T-cell (primary cell): ENCODE data around the gene MFN2. TPM values are rescaled to one million over a fixed set of nuclear protein-coding genes. Genes with fewer than 3 reads are reported as not detected.
"Not testable (repeated sequence)": the region's sequence is repeated elsewhere in the genome, so short reads cannot be mapped to it uniquely, and the experiment has no call there.

Source experiments
- ATAC-seq, 4 experiments: fragments of 200-7000 bp in 3 of 4; fragments of 150-1000 bp in 1 of 4; cut with Tn5 transposase; replicated peaks in 1 of 4; 1 replicate in 3 of 4; 2 replicates in 1 of 4; pipeline ENCODE4 v1.10.0; 2021; ENCODE audit warnings: moderate library complexity in 3 of 4, mild to moderate bottlenecking in 2 of 4, moderate number of reproducible peaks in 1 of 4
- CTCF ChIA-PET, 2 donors: fragments of 300-600 bp; sonication (Branson Sonifier 250); formaldehyde crosslinking; loops; one replicate each; lab custom pipeline; 2022; ENCODE audit warnings: antibody characterized with exemption in 2 of 2; lab: Charles Lee
- POLR2A ChIA-PET, 2 donors: fragments of 300-600 bp; sonication (Branson Sonifier 250); formaldehyde crosslinking; loops; one replicate each; lab custom pipeline; 2022; ENCODE audit warnings: antibody characterized with exemption in 2 of 2; lab: Charles Lee
- DNase-seq, 35 experiments: peaks; one replicate each; pipeline versions ENCODE4 v3.0.0 to v3.0.0-alpha.2; 2013 to 2023
- H3K27ac ChIP-seq: one replicate; pipeline ENCODE4 v1.5.1; 2013; ENCODE audit warnings: low read length
- H3K27me3 ChIP-seq, 2 experiments: replicated peaks in 1 of 2; 1 replicate in 1 of 2; 2 replicates in 1 of 2; pipeline versions ENCODE4 v1.6.1 to v1.7.0; 2013; ENCODE audit warnings: low read length in 1 of 2, mixed read lengths in 1 of 2; ENCODE audit not compliant: control insufficient read depth in 2 of 2, insufficient read depth in 2 of 2; ENCODE audit errors: extremely low read depth in 1 of 2
- H3K36me3 ChIP-seq, 2 donors: 1 replicate in 1 of 2; 2 replicates in 1 of 2; pipeline versions ENCODE4 v1.6.1 to v1.7.0; 2013; ENCODE audit warnings: low read length in 1 of 2; ENCODE audit not compliant: control insufficient read depth in 2 of 2, insufficient read depth in 1 of 2; ENCODE audit errors: extremely low read depth in 1 of 2
- H3K4me1 ChIP-seq, 2 experiments: 1 replicate in 1 of 2; 2 replicates in 1 of 2; pipeline versions ENCODE4 v1.6.1 to v1.7.0; 2013; ENCODE audit warnings: low read length in 2 of 2, mixed read lengths in 1 of 2; ENCODE audit not compliant: insufficient read depth in 2 of 2, control insufficient read depth in 1 of 2; ENCODE audit errors: extremely low read depth in 1 of 2
- H3K4me3 ChIP-seq, 2 donors: 1 replicate in 1 of 2; 2 replicates in 1 of 2; pipeline versions ENCODE4 v1.5.1 to v1.7.0; 2013; ENCODE audit warnings: mild to moderate bottlenecking in 2 of 2, low read length in 1 of 2, moderate library complexity in 1 of 2; ENCODE audit not compliant: control insufficient read depth in 1 of 2; ENCODE audit errors: extremely low read depth in 1 of 2
- H3K9me3 ChIP-seq: 2 replicates; pipeline ENCODE4 v1.7.0; 2013
- H3K27ac Mint-ChIP-seq, 2 donors: one replicate each; pipeline ENCODE4 v1.8.0; 2020 to 2021; ENCODE audit warnings: mild to moderate bottlenecking in 2 of 2, mixed read lengths in 2 of 2
- H3K27me3 Mint-ChIP-seq, 2 donors: one replicate each; pipeline ENCODE4 v1.8.0; 2021 to 2022; ENCODE audit warnings: mixed read lengths in 2 of 2
- H3K36me3 Mint-ChIP-seq: one replicate; pipeline ENCODE4 v1.8.0; 2021; ENCODE audit warnings: mixed read lengths
- H3K4me1 Mint-ChIP-seq, 3 donors: one replicate each; pipeline ENCODE4 v1.8.0; 2020 to 2022; ENCODE audit warnings: mixed read lengths in 3 of 3, mild to moderate bottlenecking in 1 of 3
- H3K4me3 Mint-ChIP-seq, 3 donors: one replicate each; pipeline ENCODE4 v1.8.0; 2020 to 2022; ENCODE audit warnings: mild to moderate bottlenecking in 3 of 3, mixed read lengths in 3 of 3, moderate library complexity in 3 of 3
- H3K9me3 Mint-ChIP-seq, 3 donors: one replicate each; pipeline ENCODE4 v1.8.0; 2020 to 2022; ENCODE audit warnings: mixed read lengths in 3 of 3
- WGBS: methylation state at CpG from one replicate; pipeline ENCODE4 v1.1.5; 2013; ENCODE audit warnings: missing lambda C conversion rate; ENCODE audit not compliant: insufficient coverage; 5-methylcytosine and 5-hydroxymethylcytosine counted together
- total RNA-seq, 35 experiments: library from RNA in 6 of 35; stranded (reverse) in 6 of 35; fragments of 120-200 nt in 1 of 35; gene quantifications; one replicate each; pipeline versions ENCODE4 v1.2.1 to v1.2.4 and lab custom pipeline; 2013 to 2026

The MFN2 gene
- total RNA-seq, 5 donors from 2014 or later (not counting 1 experiment from before 2014, with no cell fraction given), result 38.0 to 47.0 (median 40.7) TPM

- H3K27ac Mint-ChIP-seq, result no peak overlapping the region
Measured at GRCh38 chr1:12032161-12032621, 51.9 kb downstream of the MFN2 start.

GRCh38 chr1:12033441-12033840 lies 53.2 kb downstream of the MFN2 start:
- H3K27ac ChIP-seq, ATAC-seq, H3K9me3 Mint-ChIP-seq, H3K4me3 ChIP-seq, DNase-seq, CTCF ChIA-PET, H3K9me3 ChIP-seq, H3K4me3 Mint-ChIP-seq, H3K27ac Mint-ChIP-seq, POLR2A ChIA-PET, H3K4me1 ChIP-seq, H3K36me3 Mint-ChIP-seq, H3K4me1 Mint-ChIP-seq, H3K27me3 ChIP-seq, H3K27me3 Mint-ChIP-seq: not testable (repeated sequence)
- peaks cover 16 to 25% of the 10 kb centered on the region in 2 donors for H3K36me3 ChIP-seq
- 90% methylated on average over 2 of the region's 5 CpGs for WGBS

More at GRCh38 chr1:12032161-12032621, 51.9 kb downstream of the MFN2 start:
- Mint-ChIP-seq H3K9me3 (no peaks in the 10 kb centered on the region), H3K4me3 (no peak overlapping the region), H3K4me1 (peaks cover 0 to 2% (median 0%) of the 10 kb centered on the region in 3 donors), H3K27me3 (no peaks in the 10 kb centered on the region), H3K36me3 (peaks cover 9% of the 10 kb centered on the region)
- no peak for DNase-seq
- Histone ChIP-seq H3K36me3 (peaks cover 16 to 35% of the 10 kb centered on the region in 2 donors), H3K9me3 (no peaks in the 10 kb centered on the region), H3K4me3 (no peak overlapping the region), H3K27ac (no peak overlapping the region), H3K27me3 (peaks cover 0 to under 1% of the 10 kb centered on the region in 2 experiments), H3K4me1 (no peaks in the 10 kb centered on the region)
- CTCF ChIA-PET, result no interaction called here
- WGBS, result 97% methylated on average over 7 of the region's 10 CpGs
- ATAC-seq, result no peak
- POLR2A ChIA-PET, result no interaction called here

- Mint-ChIP-seq H3K4me3 (no peak overlapping the region), H3K9me3 (no peaks in the 10 kb centered on the region), H3K27ac (no peak overlapping the region), H3K36me3 (no peaks in the 10 kb centered on the region), H3K4me1 (no peaks in the 10 kb centered on the region), H3K27me3 (no peaks in the 10 kb centered on the region)
- CTCF ChIA-PET, result interaction anchor here in 1 of 2 donors (0.5 kb wide), 1 partner anchor 19 kb away, joined by 4 read pairs; no protein-coding TSS in a partner anchor
- Histone ChIP-seq H3K4me3 (no peak overlapping the region), H3K27me3 (peaks cover 0 to 2% of the 10 kb centered on the region in 2 experiments), H3K27ac (no peak overlapping the region), H3K4me1 (no peaks in the 10 kb centered on the region), H3K36me3 (peaks cover 13 to 17% of the 10 kb centered on the region in 2 donors), H3K9me3 (no peaks in the 10 kb centered on the region)
- 84% methylated on average over 7 of the region's 7 CpGs for WGBS
- no peak for DNase-seq
- POLR2A ChIA-PET, result no interaction called here
- ATAC-seq, result no peak
Measured at GRCh38 chr1:12034381-12034801, 54.1 kb downstream of the MFN2 start.

GRCh38 chr1:12035312-12035711 lies 55.1 kb downstream of the MFN2 start:
- Mint-ChIP-seq H3K27ac (no peak overlapping the region), H3K36me3 (no peaks in the 10 kb centered on the region), H3K4me1 (no peaks in the 10 kb centered on the region), H3K27me3 (no peaks in the 10 kb centered on the region), H3K9me3 (no peaks in the 10 kb centered on the region), H3K4me3 (no peak overlapping the region)
- no peaks in the 10 kb centered on the region for H3K9me3 ChIP-seq
- H3K27me3 ChIP-seq, result peaks cover 0 to 2% of the 10 kb centered on the region in 2 experiments
- H3K36me3 ChIP-seq, result peaks cover 8 to 13% of the 10 kb centered on the region in 2 donors
- CTCF ChIA-PET, result interaction anchor here in 1 of 2 donors (0.6 kb wide), 1 partner anchor 16 kb away, joined by 3 read pairs; the partner anchor contains the start of gene MIIP
- H3K4me3 ChIP-seq, result no peak overlapping the region
- H3K4me1 ChIP-seq, result no peaks in the 10 kb centered on the region
- DNase-seq (no peak), ATAC-seq (no peak)
- no peak overlapping the region for H3K27ac ChIP-seq
- POLR2A ChIA-PET, result no interaction called here
- WGBS, result no CpG with 5 or more reads among the region's 4 CpGs

- 89% methylated on average over 8 of the region's 18 CpGs for WGBS
- DNase-seq (no peak), ATAC-seq (no peak)
- Mint-ChIP-seq H3K4me1 (no peaks in the 10 kb centered on the region), H3K9me3 (no peaks in the 10 kb centered on the region), H3K27me3 (no peaks in the 10 kb centered on the region), H3K27ac (no peak overlapping the region), H3K4me3 (no peak overlapping the region), H3K36me3 (no peaks in the 10 kb centered on the region)
- no peak overlapping the region for H3K27ac ChIP-seq
- POLR2A ChIA-PET, result no interaction called here
- H3K4me3 ChIP-seq, result no peak overlapping the region
- H3K36me3 ChIP-seq, result peaks cover 0 to 8% of the 10 kb centered on the region in 2 donors
- H3K4me1 ChIP-seq, result no peaks in the 10 kb centered on the region
- peaks cover 0 to 8% of the 10 kb centered on the region in 2 experiments for H3K27me3 ChIP-seq
- H3K9me3 ChIP-seq, result no peaks in the 10 kb centered on the region
- CTCF ChIA-PET, result interaction anchor here (0.6 to 0.8 kb wide), 3 partner anchors 42 to 252 kb away, joined by 3 read pairs; no protein-coding TSS in a partner anchor
Measured at GRCh38 chr1:12037486-12038355, 57.5 kb downstream of the MFN2 start.

- Histone ChIP-seq H3K4me1 (no peaks in the 10 kb centered on the region), H3K4me3 (no peak overlapping the region), H3K27ac (no peak overlapping the region), H3K9me3 (no peaks in the 10 kb centered on the region), H3K36me3 (peaks cover 0 to 8% of the 10 kb centered on the region in 2 donors), H3K27me3 (peaks cover 0 to 8% of the 10 kb centered on the region in 2 experiments)
- no peak overlapping the region for H3K4me3 Mint-ChIP-seq
- ChIA-PET CTCF (interaction anchor here in 1 of 2 donors (0.8 kb wide), 1 partner anchor 41 kb away, joined by 3 read pairs; no protein-coding TSS in a partner anchor), POLR2A (no interaction called here)
- H3K9me3 Mint-ChIP-seq, result no peaks in the 10 kb centered on the region
- no peak overlapping the region for H3K27ac Mint-ChIP-seq
- H3K27me3 Mint-ChIP-seq, result no peaks in the 10 kb centered on the region
- no peaks in the 10 kb centered on the region for H3K36me3 Mint-ChIP-seq
- WGBS, result 85% methylated on average over 13 of the region's 17 CpGs
- ATAC-seq, result no peak
- H3K4me1 Mint-ChIP-seq, result no peaks in the 10 kb centered on the region
- DNase-seq, result no peak
Measured at GRCh38 chr1:12038356-12039163, 58.3 kb downstream of the MFN2 start.
